ENCODE results near the gene MZF1. TPM values are rescaled to one million over a fixed set of nuclear protein-coding genes. Genes with fewer than 3 reads are reported as not detected.

MZF1 gene
- total and polyA plus RNA-seq, 9 of the 15 experiments (the other 6 are each of a cell fraction or from before 2014, with no cell fraction given) = 0.31 to 29.3 (median 11.5) TPM

- TF ChIP-seq, protein P1, sequence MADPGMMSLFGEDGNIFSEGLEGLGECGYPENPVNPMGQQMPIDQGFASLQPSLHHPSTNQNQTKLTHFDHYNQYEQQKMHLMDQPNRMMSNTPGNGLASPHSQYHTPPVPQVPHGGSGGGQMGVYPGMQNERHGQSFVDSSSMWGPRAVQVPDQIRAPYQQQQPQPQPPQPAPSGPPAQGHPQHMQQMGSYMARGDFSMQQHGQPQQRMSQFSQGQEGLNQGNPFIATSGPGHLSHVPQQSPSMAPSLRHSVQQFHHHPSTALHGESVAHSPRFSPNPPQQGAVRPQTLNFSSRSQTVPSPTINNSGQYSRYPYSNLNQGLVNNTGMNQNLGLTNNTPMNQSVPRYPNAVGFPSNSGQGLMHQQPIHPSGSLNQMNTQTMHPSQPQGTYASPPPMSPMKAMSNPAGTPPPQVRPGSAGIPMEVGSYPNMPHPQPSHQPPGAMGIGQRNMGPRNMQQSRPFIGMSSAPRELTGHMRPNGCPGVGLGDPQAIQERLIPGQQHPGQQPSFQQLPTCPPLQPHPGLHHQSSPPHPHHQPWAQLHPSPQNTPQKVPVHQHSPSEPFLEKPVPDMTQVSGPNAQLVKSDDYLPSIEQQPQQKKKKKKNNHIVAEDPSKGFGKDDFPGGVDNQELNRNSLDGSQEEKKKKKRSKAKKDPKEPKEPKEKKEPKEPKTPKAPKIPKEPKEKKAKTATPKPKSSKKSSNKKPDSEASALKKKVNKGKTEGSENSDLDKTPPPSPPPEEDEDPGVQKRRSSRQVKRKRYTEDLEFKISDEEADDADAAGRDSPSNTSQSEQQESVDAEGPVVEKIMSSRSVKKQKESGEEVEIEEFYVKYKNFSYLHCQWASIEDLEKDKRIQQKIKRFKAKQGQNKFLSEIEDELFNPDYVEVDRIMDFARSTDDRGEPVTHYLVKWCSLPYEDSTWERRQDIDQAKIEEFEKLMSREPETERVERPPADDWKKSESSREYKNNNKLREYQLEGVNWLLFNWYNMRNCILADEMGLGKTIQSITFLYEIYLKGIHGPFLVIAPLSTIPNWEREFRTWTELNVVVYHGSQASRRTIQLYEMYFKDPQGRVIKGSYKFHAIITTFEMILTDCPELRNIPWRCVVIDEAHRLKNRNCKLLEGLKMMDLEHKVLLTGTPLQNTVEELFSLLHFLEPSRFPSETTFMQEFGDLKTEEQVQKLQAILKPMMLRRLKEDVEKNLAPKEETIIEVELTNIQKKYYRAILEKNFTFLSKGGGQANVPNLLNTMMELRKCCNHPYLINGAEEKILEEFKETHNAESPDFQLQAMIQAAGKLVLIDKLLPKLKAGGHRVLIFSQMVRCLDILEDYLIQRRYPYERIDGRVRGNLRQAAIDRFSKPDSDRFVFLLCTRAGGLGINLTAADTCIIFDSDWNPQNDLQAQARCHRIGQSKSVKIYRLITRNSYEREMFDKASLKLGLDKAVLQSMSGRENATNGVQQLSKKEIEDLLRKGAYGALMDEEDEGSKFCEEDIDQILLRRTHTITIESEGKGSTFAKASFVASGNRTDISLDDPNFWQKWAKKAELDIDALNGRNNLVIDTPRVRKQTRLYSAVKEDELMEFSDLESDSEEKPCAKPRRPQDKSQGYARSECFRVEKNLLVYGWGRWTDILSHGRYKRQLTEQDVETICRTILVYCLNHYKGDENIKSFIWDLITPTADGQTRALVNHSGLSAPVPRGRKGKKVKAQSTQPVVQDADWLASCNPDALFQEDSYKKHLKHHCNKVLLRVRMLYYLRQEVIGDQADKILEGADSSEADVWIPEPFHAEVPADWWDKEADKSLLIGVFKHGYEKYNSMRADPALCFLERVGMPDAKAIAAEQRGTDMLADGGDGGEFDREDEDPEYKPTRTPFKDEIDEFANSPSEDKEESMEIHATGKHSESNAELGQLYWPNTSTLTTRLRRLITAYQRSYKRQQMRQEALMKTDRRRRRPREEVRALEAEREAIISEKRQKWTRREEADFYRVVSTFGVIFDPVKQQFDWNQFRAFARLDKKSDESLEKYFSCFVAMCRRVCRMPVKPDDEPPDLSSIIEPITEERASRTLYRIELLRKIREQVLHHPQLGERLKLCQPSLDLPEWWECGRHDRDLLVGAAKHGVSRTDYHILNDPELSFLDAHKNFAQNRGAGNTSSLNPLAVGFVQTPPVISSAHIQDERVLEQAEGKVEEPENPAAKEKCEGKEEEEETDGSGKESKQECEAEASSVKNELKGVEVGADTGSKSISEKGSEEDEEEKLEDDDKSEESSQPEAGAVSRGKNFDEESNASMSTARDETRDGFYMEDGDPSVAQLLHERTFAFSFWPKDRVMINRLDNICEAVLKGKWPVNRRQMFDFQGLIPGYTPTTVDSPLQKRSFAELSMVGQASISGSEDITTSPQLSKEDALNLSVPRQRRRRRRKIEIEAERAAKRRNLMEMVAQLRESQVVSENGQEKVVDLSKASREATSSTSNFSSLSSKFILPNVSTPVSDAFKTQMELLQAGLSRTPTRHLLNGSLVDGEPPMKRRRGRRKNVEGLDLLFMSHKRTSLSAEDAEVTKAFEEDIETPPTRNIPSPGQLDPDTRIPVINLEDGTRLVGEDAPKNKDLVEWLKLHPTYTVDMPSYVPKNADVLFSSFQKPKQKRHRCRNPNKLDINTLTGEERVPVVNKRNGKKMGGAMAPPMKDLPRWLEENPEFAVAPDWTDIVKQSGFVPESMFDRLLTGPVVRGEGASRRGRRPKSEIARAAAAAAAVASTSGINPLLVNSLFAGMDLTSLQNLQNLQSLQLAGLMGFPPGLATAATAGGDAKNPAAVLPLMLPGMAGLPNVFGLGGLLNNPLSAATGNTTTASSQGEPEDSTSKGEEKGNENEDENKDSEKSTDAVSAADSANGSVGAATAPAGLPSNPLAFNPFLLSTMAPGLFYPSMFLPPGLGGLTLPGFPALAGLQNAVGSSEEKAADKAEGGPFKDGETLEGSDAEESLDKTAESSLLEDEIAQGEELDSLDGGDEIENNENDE (IDR thresholded peaks at IDR 0.05; ENCODE audit: low read depth, low read length) = no peak
- TF ChIP-seq ZNF165 (CRISPR knock-in tag; IDR thresholded peaks at IDR 0.05; ENCODE audit: borderline replicate concordance) (no peak), SUPT5H (IDR thresholded peaks at IDR 0.05) (peak; percentile 84), ADNP (tag; IDR thresholded peaks at IDR 0.05) (no peak), EP300 (IDR thresholded peaks at IDR 0.05; ENCODE audit: low read length) (peak; percentile 15; the same call in 1 of the 2 replicates), KDM1A (IDR thresholded peaks at IDR 0.05) (peak in 1 of 2 experiments; percentile 38; a peak in 1 of 4 replicates), ZNF778 (CRISPR knock-in tag; IDR thresholded peaks at IDR 0.05) (no peak), MED1 (CRISPR knock-in tag; IDR thresholded peaks at IDR 0.05; ENCODE audit: borderline replicate concordance) (0 out of 2 replicates have a peak, but pooled peaks have one; percentile 28), ZNF551 (CRISPR knock-in tag; IDR thresholded peaks at IDR 0.05) (no peak), NFRKB (IDR thresholded peaks at IDR 0.05; ENCODE audit: low read depth) (peak; percentile 59; the same call in 1 of the 2 replicates), SOX6 (IDR thresholded peaks at IDR 0.05) (no peak; the same call in none of the 2 replicates), ZNF324 (CRISPR knock-in tag; IDR thresholded peaks at IDR 0.05) (no peak)
- TF ChIP-seq, protein P2, sequence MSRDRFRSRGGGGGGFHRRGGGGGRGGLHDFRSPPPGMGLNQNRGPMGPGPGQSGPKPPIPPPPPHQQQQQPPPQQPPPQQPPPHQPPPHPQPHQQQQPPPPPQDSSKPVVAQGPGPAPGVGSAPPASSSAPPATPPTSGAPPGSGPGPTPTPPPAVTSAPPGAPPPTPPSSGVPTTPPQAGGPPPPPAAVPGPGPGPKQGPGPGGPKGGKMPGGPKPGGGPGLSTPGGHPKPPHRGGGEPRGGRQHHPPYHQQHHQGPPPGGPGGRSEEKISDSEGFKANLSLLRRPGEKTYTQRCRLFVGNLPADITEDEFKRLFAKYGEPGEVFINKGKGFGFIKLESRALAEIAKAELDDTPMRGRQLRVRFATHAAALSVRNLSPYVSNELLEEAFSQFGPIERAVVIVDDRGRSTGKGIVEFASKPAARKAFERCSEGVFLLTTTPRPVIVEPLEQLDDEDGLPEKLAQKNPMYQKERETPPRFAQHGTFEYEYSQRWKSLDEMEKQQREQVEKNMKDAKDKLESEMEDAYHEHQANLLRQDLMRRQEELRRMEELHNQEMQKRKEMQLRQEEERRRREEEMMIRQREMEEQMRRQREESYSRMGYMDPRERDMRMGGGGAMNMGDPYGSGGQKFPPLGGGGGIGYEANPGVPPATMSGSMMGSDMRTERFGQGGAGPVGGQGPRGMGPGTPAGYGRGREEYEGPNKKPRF (IDR thresholded peaks at IDR 0.05; ENCODE audit: low read depth, low read length) = no peak
- TF ChIP-seq, protein P3, sequence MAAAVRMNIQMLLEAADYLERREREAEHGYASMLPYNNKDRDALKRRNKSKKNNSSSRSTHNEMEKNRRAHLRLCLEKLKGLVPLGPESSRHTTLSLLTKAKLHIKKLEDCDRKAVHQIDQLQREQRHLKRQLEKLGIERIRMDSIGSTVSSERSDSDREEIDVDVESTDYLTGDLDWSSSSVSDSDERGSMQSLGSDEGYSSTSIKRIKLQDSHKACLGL (CRISPR knock-in tag; IDR thresholded peaks at IDR 0.05; ENCODE audit: borderline replicate concordance, poor library complexity, severe bottlenecking) = no peak
These were observed 53.5 kb downstream of the MZF1 start, which contains the start of gene ZBTB45 (continued) for GRCh38 chr19:58519355-58520256.

Measured in K562 (cell line).